ENCODE data around the gene YPEL2.
"Not testable (repeated sequence)": the region's sequence is repeated elsewhere in the genome, so short reads cannot be mapped to it uniquely, and the experiment has no call there.

The YPEL2 gene

GRCh38 chr17:59378675-59379074 is 47.2 kb downstream of the YPEL2 start:
- DNase-seq, result no peak

- no peak for DNase-seq
These were observed 49.0 kb downstream of the YPEL2 start for GRCh38 chr17:59380474-59380873.

- DNase-seq, result no peak
These were observed 50.5 kb downstream of the YPEL2 start for GRCh38 chr17:59381716-59382570.

GRCh38 chr17:59383893-59384292 is 52.4 kb downstream of the YPEL2 start:
- no peak for DNase-seq

- no peak for DNase-seq
These were observed 56.1 kb downstream of the YPEL2 start for GRCh38 chr17:59387351-59388068.

- no peak for DNase-seq
These were observed 56.7 kb downstream of the YPEL2 start for GRCh38 chr17:59388069-59388556.

GRCh38 chr17:59389066-59389465 is 57.6 kb downstream of the YPEL2 start:
- no peak for DNase-seq

- no peak for DNase-seq
These were observed 59.6 kb downstream of the YPEL2 start for GRCh38 chr17:59391021-59391420.

- no peak for DNase-seq
These were observed 61.7 kb downstream of the YPEL2 start for GRCh38 chr17:59392973-59393679.

- not testable (repeated sequence) for DNase-seq
These were observed 62.4 kb downstream of the YPEL2 start for GRCh38 chr17:59393742-59394410.

- DNase-seq, result no peak
These were observed 64.8 kb downstream of the YPEL2 start for GRCh38 chr17:59396134-59396826.

- no peak for DNase-seq
These were observed 66.0 kb downstream of the YPEL2 start for GRCh38 chr17:59397316-59398073.

- no peak for DNase-seq
These were observed 68.5 kb downstream of the YPEL2 start for GRCh38 chr17:59399914-59400313.

GRCh38 chr17:59400858-59401257 is 69.4 kb downstream of the YPEL2 start:
- DNase-seq, result no peak

- DNase-seq, result no peak
These were observed 69.8 kb downstream of the YPEL2 start for GRCh38 chr17:59401274-59401673.

GRCh38 chr17:59401725-59402124 is 70.3 kb downstream of the YPEL2 start:
- no peak for DNase-seq

- no peak for DNase-seq
These were observed 71.3 kb downstream of the YPEL2 start for GRCh38 chr17:59402760-59403159.

GRCh38 chr17:59404471-59404870 is 73.0 kb downstream of the YPEL2 start:
- no peak for DNase-seq

GRCh38 chr17:59405944-59406705 is 74.7 kb downstream of the YPEL2 start:
- DNase-seq, result no peak

GRCh38 chr17:59406808-59407381 is 75.4 kb downstream of the YPEL2 start:
- DNase-seq, result no peak

Data from stimulated activated CD4-positive, alpha-beta T cell treated with anti-CD3 and anti-CD28 coated beads, Interleukin-4, amount 100 ng/mL, for 4 hours (primary cell).